Measurements from ENCODE around the gene GEMIN7.

GEMIN7 gene

GRCh38 chr19:45063851-45064801 lies 14.9 kb upstream of the GEMIN7 start:
- no peak for DNase-seq

DNA sequence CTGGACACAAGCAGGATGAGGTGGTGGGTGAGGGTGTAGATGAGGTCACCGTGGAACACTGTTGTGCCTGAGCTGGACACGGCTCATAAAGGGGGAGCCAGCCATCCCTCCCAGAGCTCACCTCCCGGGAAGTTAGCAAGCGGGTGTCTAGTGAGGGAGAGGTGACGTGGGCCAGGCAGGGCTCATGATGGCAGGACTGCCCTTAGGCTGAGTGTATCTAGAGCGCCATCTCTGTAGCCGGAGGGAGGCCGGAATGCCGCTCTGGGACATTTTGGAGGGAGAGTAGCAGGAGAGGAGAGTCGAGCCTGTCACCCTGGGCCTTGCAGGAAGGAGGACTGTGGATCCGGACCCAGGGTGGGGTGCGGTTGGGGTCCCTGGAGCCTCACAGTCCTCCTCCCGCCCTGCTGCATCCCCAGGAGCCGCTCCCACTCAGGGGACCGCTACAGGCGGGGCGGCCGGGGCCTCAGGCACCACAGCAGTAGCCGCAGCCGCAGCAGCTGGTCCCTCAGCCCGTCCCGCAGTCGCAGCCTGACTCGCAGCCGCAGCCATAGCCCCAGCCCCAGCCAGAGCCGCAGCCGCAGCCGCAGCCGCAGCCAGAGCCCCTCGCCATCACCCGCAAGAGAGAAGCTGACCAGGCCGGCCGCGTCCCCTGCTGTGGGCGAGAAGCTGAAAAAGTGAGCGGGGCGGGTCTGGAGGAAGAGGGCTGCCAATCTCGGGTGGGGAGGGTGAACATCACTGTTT lies 12.0 kb upstream of the GEMIN7 start:
- no peak for DNase-seq

- DNase-seq = no peak
These were observed 11.0 kb upstream of the GEMIN7 start for GRCh38 chr19:45068041-45068440.

DNA sequence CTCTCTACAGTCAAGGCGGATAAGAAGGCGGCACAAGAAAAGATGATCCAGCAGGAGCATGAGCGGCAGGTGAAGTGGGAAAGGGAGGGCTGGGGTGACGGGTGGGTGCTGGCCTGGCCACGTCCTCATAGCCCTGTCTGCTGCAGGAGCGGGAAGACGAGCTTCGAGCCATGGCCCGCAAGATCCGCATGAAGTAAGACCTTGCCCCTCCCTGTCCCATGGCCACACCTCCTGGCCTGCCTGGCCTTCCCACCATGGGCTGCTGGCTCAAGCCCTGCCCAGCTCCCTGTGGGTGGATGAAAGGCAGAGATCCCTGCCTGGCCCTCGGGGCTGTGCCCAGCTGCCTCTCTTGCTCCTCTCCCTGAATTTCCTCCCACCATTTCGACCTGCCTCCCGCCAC lies 10.0 kb upstream of the GEMIN7 start:
- no peak for DNase-seq

- DNase-seq = no peak
These were observed 8.8 kb upstream of the GEMIN7 start for GRCh38 chr19:45070214-45070613.

DNA sequence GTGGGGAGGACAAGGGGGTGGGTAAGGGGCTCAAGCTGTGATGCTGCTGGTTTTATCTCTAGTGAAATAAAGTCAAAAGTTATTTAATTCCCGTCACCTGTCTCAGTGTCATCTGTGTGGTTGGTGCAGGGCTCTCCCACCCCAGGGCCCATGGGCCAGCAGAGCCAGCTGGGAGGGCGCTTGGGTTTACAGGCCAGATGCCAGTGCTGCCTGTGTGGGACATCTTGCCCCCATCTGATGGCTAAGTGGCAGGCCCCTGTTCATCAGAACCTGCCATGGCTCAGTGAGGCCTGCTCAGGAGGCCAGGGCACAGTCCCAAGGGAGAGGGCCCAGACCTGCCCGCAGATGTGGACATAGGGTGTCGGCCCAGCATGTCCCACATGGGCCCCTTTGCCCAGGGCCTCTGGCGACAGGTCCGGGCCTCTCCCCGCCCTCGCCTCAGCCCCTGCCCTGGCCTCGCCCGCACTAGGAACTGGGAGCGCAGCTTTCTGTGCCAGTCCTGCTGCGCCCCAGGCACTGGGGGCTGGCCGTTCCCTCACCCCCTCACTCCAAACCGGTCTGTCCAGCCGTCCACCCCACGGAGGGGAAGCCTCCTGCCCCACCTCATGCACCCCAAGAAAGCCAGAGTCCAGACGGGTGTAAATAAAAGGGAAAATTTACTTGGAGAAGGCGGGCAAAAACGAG lies 8.1 kb upstream of the GEMIN7 start:
- no peak for DNase-seq

DNA sequence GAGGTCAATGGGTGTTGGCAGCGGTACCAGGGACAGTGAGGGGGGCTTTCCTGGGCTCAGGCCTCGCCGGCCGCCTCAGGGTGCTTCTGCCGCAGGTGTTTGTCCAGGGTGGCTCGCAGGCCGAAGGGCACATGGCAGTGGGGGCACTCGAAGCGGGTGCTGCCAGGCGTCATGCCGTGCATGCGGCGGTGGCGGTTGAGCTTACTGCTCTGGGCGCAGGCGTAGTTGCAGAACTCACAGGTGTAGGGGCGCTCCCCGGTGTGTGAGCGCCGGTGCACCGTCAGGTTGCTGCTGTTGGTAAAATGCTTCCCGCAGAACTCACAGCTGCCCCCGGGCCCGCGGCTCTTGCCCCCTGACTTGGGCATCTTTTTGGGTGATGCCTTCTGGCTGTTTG lies 7.5 kb upstream of the GEMIN7 start:
- DNase-seq = no peak

DNA sequence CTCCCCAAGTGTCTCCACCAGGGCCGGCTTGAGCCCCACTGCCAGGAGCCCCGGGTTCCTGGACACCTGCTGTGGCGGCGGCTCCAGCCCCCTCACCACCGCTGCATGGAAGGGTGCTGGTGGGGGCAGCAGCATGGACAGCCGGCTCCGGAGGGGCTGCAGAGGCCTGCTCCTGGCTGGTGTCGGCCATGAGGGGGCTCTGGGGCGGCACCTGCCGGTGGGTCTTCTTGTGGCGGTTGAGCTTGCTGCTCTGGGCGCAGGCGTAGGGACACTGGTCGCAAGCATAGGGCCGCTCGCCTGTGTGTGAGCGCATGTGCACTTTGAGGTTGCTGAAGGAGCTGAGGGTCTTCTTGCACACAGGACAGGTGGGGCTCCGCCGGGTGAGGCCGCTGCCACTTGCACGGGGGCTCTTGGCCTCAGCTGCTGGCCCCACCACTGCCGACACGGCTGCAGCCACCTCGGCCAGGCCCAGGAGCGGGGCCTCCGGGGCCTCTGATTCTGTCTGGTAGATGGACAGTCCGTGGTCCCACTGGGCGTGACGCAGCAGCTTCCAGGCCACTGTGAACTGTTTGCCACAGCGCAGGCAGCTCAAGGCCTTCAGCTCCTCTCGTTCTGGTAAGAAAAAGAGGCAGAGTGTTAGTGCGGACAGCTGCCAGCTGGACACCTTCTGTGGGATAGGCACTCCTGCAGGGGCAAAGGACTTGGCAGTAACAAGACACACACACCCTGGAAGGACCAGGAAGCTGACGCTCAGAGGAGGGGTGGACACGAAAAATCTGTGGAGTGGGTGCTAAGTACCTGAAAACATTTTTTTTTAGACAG lies 6.9 kb upstream of the GEMIN7 start:
- DNase-seq = no peak

DNA sequence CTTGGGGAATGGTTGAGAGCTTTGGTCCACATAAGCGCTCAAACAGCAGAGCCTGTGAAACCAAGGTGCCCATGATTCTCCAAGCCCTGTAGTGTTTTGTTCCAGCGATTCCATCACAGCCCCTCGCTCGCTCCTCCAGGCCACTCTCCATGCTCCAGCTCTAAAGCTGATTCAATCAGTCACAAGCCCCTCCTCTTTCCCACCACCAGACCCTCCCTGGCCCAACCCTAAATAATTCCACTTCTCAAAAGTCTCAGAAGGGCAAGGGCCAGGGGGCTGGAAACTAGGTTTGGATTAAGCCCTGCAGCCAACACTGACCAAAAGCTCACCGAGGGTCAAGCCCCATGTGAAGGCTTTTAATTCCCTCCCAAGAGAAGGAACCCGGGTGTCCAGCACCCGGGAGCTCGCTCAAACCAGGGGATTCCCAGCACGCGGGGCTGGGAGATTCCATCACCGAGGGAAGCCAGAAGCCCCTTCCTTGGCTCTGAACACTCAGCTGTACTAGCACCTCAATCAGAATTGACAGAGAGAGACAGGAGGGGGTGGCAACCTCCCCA lies 4.2 kb upstream of the GEMIN7 start:
- DNase-seq = no peak

- DNase-seq = no peak
These were observed 3.6 kb upstream of the GEMIN7 start for GRCh38 chr19:45075301-45076028.

DNA sequence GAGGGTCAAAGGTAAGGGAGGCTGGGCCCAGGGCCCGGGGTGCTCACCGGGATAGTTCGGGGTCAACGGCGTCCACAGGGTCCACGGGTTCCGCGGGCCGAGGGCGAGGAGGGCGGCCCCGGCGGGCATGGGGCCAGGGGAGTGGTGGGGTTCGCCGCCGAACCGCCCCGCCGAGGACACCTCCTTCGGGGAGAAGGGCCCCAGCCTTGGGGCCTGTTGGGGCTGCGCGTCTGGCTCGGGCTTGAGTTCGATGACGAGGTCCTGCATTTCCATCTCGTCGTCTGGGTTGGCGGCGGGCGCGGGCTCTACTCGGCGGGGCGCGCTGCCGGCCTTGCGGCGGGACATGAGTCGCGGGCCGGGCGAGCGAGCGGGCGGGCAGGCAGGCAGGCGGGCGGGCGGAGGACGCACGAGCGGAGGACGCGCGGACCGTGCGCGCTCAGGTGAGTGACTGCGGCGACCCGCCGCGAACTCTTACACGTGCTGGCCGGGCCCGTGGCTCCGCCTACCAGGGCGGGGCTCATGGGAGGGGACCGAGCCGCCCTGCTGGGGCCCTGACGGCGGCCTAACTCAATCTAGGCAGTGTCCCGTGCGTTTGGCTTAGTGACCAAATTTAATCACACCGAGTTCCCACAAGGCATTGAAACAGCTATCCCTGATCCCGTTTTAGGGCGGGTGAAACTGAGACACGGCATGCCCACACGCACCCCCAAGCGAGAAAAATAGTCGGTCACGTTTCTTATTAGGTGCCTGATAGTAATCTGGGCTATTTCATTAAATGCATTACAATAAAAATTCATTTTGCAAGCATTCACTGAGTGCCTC lies 2.8 kb upstream of the GEMIN7 start, which contains the start of gene ZNF296:
ZNF296 (minus strand) TSS at position 450 of the 822 bp plus-strand sequence; CDS start at position 345, 105 bp downstream.
- DNase-seq = no peak

- DNase-seq = no peak
These were observed 2.0 kb upstream of the GEMIN7 start for GRCh38 chr19:45076851-45077730.

GRCh38 chr19:45078390-45079062 lies 534 bp upstream of the GEMIN7 start:
- DNase-seq = no peak

DNA sequence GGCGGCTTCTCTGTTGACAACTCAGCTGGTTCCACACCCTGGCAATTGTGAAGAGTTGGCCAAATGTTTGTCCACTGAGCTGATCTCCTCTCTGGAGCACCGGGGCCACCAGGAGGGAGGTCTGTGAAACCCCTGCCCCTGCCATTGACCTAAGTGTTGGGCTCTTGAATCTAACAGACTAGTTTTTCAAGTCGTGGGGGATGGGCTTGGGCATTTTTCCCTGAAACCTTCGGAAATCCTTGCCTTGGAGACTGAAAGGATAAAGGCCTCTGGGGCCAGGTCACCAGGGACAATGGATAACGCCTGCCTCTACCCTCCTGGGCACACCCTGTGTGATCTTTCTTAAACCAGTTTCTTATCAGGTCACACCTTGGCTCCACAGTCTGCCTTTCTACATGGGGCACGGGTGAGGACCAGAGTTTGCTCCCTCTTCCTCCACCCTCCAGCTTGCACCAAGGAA lies 881 bp downstream of the GEMIN7 start:
- no peak for DNase-seq

DNA sequence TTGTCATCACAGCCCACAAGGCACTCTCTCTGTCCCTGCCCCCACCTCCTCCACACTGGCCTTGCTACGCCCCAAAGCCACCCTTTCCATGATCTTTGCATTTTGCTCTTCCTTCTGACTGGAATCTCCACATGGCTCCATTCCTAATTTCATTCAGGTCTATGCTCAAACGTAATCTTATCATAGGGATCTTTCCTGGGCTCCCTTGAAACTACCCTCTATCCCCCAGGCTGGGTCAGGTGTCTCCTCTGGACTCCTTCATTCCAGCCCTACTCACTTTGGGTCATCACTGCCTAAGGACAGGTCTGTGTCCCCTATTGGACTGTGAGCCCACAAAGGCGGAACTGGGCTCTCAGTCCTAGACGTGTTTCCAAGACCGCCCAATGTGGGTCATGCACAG lies 3.1 kb downstream of the GEMIN7 start:
- no peak for DNase-seq

GRCh38 chr19:45086480-45086879 lies 7.4 kb downstream of the GEMIN7 start:
- no peak for DNase-seq

- no peak for DNase-seq
These were observed 8.5 kb downstream of the GEMIN7 start for GRCh38 chr19:45087531-45087930.

- no peak for DNase-seq
These were observed 11.0 kb downstream of the GEMIN7 start for GRCh38 chr19:45090034-45090433.

GRCh38 chr19:45090606-45091005 lies 11.5 kb downstream of the GEMIN7 start:
- no peak for DNase-seq
